ENCODE data around the gene BAMBI.

Gene BAMBI

GRCh38 chr10:28640551-28640950 lies 36.8 kb upstream of the BAMBI start:
- H3K27ac ChIP-seq (ENCODE audit: extremely low read depth, low read depth, low read length) = no peak overlapping the region
- no peaks in the 10 kb centered on the region for H3K9me3 ChIP-seq (ENCODE audit: control insufficient read depth, insufficient read depth, low read depth, low read length)
- TF ChIP-seq GLIS2 (tag by site-specific recombination; IDR thresholded peaks at IDR 0.05) (no peak), ZNF610 (tag by site-specific recombination; IDR thresholded peaks at IDR 0.05; ENCODE audit: borderline replicate concordance) (no peak), ZNF76 (tag by site-specific recombination; IDR thresholded peaks at IDR 0.05; ENCODE audit: borderline replicate concordance, low read depth) (no peak), ZNF366 (tag by site-specific recombination; conservative IDR thresholded peaks at IDR 0.05) (no peak), HOXA7 (CRISPR knock-in tag; IDR thresholded peaks at IDR 0.05; ENCODE audit: borderline replicate concordance) (no peak), ZNF114 (tag by site-specific recombination; IDR thresholded peaks at IDR 0.05) (no peak), EGR2 (tag by site-specific recombination; IDR thresholded peaks at IDR 0.05; ENCODE audit: low read depth) (no peak), ZNF223 (tag by site-specific recombination; IDR thresholded peaks at IDR 0.05) (no peak), ZNF658 (tag by site-specific recombination; IDR thresholded peaks at IDR 0.05) (no peak), ZNF558 (tag by site-specific recombination; IDR thresholded peaks at IDR 0.05) (no peak), ZEB2 (tag by site-specific recombination; IDR thresholded peaks at IDR 0.05) (no peak), SP7 (tag by site-specific recombination; IDR thresholded peaks at IDR 0.05) (no peak), YY1 (tag by site-specific recombination; IDR thresholded peaks at IDR 0.05) (no peak), ZNF561 (tag by site-specific recombination; IDR thresholded peaks at IDR 0.05; ENCODE audit: borderline replicate concordance) (no peak), ZBTB1 (tag by site-specific recombination; IDR thresholded peaks at IDR 0.05) (no peak)
- TF ChIP-seq, protein P1, sequence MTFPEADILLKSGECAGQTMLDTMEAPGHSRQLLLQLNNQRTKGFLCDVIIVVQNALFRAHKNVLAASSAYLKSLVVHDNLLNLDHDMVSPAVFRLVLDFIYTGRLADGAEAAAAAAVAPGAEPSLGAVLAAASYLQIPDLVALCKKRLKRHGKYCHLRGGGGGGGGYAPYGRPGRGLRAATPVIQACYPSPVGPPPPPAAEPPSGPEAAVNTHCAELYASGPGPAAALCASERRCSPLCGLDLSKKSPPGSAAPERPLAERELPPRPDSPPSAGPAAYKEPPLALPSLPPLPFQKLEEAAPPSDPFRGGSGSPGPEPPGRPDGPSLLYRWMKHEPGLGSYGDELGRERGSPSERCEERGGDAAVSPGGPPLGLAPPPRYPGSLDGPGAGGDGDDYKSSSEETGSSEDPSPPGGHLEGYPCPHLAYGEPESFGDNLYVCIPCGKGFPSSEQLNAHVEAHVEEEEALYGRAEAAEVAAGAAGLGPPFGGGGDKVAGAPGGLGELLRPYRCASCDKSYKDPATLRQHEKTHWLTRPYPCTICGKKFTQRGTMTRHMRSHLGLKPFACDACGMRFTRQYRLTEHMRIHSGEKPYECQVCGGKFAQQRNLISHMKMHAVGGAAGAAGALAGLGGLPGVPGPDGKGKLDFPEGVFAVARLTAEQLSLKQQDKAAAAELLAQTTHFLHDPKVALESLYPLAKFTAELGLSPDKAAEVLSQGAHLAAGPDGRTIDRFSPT (tag by site-specific recombination; IDR thresholded peaks at IDR 0.05) = no peak
- POLR2A ChIA-PET = no interaction called here
- no peaks in the 10 kb centered on the region for H3K36me3 ChIP-seq (ENCODE audit: control insufficient read depth in 2 of 2, insufficient read depth in 1 of 2, low read length in 2 of 2)
- CTCF ChIA-PET = interaction anchor here (0.6 to 1.4 kb wide), 2 partner anchors 12 to 808 kb away, joined by 3 read pairs; no protein-coding TSS in a partner anchor
- H3K4me1 ChIP-seq (ENCODE audit: control insufficient read depth, insufficient read depth, low read length) = no peaks in the 10 kb centered on the region
- no peak overlapping the region for H3K4me3 ChIP-seq (ENCODE audit: low read depth, low read length)

DNA sequence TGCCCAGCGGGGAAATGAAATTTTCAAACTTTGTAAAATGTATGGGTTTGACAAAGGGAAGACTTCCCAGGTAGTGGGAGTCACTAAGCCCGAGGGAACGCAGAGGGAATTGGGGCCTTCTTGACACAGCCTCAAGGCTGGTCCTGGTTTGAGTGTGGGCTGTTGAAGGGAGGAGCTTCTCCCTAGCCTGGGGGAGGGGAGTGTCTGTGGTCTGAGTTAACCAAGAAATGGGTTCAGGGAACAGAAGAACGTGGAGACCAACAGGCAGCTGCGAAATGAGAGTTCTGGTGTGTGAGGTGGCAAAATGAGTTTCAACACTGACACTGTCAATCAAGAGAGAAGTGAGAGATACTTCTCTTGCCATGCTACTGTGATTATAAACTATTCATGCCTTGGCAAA lies 32.7 kb upstream of the BAMBI start:
- TF ChIP-seq, protein P2, sequence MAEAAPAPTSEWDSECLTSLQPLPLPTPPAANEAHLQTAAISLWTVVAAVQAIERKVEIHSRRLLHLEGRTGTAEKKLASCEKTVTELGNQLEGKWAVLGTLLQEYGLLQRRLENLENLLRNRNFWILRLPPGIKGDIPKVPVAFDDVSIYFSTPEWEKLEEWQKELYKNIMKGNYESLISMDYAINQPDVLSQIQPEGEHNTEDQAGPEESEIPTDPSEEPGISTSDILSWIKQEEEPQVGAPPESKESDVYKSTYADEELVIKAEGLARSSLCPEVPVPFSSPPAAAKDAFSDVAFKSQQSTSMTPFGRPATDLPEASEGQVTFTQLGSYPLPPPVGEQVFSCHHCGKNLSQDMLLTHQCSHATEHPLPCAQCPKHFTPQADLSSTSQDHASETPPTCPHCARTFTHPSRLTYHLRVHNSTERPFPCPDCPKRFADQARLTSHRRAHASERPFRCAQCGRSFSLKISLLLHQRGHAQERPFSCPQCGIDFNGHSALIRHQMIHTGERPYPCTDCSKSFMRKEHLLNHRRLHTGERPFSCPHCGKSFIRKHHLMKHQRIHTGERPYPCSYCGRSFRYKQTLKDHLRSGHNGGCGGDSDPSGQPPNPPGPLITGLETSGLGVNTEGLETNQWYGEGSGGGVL (tag by site-specific recombination; IDR thresholded peaks at IDR 0.05) = no peak
- TF ChIP-seq GLIS1 (tag by site-specific recombination; IDR thresholded peaks at IDR 0.05) = no peak
- TF ChIP-seq ZNF558 (tag by site-specific recombination; IDR thresholded peaks at IDR 0.05) = no peak
- TF ChIP-seq AEBP2 (tag by site-specific recombination; IDR thresholded peaks at IDR 0.05; ENCODE audit: borderline replicate concordance) = no peak
- no peak for TF ChIP-seq ZNF776 (tag by site-specific recombination; IDR thresholded peaks at IDR 0.05; ENCODE audit: borderline replicate concordance)
- no peak for TF ChIP-seq ZNF302 (tag by site-specific recombination; IDR thresholded peaks at IDR 0.05; ENCODE audit: low read depth)
- TF ChIP-seq OVOL3 (tag by site-specific recombination; IDR thresholded peaks at IDR 0.05) = no peak
- no peak for TF ChIP-seq PBX3 (CRISPR knock-in tag; IDR thresholded peaks at IDR 0.05)
- Histone ChIP-seq H3K4me1 (ENCODE audit: control insufficient read depth, insufficient read depth, low read length) (no peaks in the 10 kb centered on the region), H3K27ac (ENCODE audit: extremely low read depth, low read depth, low read length) (no peak overlapping the region), H3K36me3 (ENCODE audit: control insufficient read depth in 2 of 2, insufficient read depth in 1 of 2, low read length in 2 of 2) (no peaks in the 10 kb centered on the region), H3K4me3 (ENCODE audit: low read depth, low read length) (no peak overlapping the region), H3K9me3 (ENCODE audit: control insufficient read depth, insufficient read depth, low read depth, low read length) (no peaks in the 10 kb centered on the region)
- POLR2A ChIA-PET = no interaction called here
- CTCF ChIA-PET = interaction anchor here (0.7 to 1.7 kb wide), 3 partner anchors 9 to 660 kb away, joined by 3 to 4 read pairs (median 4); no protein-coding TSS in a partner anchor
